Stimulated activated CD4-positive, alpha-beta T cell treated with anti-CD3 and anti-CD28 coated beads, TNF-alpha, amount 100 ng/mL, for 24 hours (primary cell): ENCODE data around the gene ADD3.

Experiments
- DNase-seq, 3 experiments: peaks; one replicate each; pipeline ENCODE4 v3.0.0-alpha.2; 2020; ENCODE audit warnings: low read depth in 3 of 3

Gene ADD3

DNA sequence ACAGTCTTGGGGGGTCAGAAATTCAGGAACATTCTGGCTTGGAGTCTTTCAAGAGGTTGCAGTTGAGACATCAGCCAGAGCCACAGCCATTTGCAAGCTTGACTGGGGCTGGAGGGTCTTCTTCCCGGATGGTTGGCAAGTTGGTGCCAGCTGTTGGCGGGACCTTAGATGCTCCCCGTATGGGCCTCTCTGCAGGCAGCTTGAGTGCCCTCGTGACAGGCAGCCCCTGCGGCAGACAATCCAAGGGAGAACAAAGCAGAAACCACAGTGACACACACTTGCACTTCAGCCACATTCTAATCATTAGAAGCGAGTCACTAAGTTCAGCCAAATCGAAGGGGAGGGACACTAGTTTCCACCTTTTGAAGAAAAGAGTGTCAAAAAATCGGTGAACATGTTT is 140.2 kb downstream of the ADD3 start:
- no peak for DNase-seq

DNA sequence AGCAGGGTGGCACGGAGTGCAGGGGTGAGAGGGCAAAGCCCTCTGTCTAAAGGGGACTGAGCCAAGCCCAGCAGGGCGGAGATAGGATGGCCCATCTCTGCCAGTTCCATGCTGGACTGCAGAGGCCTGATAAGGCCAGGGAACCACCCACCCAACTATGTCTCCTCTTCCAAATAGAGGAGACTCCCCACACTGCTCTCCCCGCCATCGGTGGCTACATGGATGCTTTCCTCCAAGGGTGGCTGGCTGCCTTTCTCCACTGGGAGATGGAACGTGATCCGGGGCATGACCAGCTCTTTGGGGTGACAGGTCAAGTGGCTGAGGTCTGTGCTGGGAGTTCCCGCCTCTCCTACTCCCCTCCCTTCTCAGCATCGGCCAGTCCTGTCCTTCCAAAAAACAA is 141.5 kb downstream of the ADD3 start:
- no peak for DNase-seq

DNA sequence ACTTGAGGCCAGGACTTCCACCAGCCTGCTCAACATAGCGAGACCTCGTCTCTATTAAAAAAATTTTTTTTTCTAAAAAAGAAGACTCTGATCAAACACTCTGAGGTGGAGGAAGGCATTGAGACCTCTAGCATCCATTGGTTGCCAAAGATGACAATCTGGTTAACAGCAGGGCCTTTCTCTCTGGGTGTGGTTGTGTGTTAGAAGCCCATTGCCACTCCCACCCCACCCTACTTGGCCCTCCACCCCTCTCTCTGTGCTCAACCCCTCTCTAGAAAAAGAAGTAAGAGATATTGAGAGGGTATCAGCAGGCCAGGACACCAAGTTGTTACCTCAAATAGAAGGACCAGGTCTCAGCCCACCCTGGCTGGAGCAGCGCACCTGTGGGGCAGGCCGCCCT is 142.3 kb downstream of the ADD3 start:
- no peak for DNase-seq

DNA sequence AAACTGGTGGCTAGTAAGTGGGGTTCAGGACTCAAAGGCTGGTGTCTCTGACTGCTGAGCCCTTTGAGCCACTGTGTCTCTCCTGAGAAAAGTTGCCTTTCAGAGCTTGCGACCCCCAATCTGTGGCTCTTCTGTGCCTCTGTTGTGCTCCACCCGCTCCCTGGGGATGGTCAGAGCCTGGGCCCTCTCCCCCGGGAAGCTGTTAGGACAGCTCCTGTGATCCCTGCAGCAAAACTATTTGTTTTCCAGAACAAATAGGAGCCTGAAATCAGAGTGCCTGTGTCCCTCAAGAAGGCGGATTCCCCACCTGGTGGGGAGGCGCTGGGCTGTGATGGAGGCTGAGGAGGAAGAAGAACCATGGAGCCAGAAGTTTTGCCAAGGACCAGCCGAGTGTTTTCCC is 143.2 kb downstream of the ADD3 start:
- DNase-seq, result no peak

DNA sequence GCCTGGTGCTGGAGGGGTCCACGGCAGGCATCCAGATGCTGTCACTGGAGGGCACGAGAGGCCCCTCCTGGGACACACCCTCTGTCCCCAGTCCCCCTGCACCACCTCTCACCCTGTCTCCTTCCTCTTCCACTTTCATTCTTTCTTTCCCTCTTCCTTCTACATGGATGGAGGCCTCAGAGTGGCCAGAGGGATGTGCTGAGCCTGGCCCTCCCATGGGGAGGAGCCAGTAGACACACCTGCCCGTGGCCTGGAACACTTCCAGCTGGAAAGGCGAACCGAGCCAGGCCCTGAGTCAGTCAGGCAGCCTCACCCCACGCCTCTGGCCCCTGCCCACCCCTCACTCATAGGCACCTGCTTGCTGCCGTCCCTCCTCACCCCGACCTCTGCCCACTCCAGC is 143.7 kb downstream of the ADD3 start:
- no peak for DNase-seq

DNA sequence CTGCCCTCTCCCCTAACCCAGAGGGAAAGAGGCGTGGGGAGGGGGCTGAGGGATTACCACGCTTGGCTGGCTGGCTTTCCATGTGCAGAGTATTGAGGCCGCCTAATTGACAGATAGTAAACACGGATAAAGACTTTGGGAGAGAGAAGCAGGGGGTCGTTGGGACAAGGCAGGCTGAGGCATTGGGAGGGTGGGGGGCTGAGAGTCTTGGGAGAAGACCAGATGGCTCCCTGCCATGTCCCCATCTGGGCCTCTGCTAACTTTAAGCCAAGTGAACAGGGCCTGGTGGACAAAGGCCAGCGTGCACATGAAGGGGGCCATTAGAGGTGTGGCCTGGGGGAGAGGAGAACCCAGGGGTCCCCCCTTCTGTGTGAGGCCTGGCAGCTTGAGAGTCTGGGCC is 144.2 kb downstream of the ADD3 start:
- DNase-seq, result no peak

DNA sequence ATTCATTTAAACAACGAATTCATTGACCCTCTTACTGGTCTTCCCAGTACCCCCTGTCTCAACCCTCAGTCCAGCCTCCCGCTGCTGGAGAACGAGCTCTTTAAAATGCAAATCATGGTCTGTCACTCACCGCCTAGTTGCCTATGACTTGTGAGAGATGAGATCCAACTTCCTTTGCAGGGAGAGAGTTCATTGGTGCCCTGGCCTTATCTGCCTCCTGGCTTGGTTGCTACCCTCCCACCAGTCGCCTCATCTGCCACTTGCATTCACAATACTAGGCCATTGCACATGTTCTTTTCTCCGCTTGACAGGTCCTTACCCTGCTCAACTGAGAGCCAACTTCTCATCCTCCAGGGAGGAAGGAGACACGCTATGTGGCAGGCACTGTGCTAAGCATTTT is 145.6 kb downstream of the ADD3 start:
- no peak for DNase-seq

DNA sequence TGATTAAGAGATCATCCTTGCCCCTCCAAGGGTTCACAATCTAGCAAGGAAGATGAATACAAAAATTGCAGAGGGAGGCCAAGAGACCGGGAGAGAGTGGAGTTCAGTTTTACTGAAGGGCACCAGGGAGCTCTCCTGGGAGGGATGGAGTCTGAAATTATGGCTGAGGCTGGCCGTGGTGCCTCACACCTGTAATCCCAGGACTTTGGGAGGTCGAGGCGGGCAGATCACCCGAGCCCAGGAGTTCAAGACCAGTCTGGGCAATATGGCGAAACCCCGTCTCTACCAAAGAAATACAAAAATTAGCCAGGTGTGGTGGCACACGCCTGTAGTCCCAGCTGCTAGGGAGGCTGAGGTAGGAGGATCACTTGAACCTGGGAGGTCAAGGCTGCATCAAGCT is 148.3 kb downstream of the ADD3 start:
- no peak for DNase-seq

DNA sequence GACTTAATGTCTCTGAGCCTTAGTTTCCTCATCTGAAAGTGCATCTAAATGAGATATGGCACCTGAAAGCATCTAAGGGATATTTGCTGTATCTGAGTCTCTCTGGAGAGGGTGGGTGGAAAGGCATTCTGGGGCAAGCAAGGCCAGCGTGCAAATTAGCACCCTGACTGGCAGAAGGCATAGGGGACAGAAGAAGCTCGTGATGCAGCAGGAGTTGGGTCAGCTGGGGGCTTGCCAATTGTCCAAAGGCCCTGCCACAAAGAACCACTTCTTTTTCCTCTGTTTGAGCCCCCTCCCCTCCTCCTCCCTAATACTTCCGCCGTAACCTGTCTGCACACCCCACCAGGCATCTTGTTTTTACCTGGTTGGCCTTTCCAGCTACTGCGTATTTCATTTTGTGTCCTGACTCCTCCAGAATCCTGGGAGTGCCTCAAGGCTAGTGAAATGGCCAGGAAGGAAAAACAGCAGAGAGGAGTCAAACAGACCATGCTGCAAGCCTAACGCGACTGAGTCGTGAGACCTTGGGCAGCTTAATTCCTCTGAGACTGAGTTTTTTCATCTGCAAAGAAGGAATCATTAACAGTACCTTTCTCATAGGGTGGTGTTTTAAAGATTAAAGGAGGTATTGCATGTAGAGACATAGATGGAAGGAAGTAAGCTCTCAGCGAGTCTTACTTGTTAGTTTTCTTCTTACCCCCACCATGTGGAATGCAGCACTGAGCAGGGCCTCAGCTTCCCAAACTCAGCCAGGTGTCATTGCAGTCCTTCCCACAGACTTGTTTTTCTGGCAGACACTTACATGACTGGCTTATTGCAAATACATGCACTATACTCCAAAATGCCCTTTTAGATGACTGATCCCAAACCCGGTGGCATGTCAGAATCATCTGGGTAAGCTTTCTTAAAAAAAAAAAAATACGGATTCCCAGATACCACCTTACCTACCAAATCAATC is 150.5 kb downstream of the ADD3 start:
- DNase-seq, result no peak

DNA sequence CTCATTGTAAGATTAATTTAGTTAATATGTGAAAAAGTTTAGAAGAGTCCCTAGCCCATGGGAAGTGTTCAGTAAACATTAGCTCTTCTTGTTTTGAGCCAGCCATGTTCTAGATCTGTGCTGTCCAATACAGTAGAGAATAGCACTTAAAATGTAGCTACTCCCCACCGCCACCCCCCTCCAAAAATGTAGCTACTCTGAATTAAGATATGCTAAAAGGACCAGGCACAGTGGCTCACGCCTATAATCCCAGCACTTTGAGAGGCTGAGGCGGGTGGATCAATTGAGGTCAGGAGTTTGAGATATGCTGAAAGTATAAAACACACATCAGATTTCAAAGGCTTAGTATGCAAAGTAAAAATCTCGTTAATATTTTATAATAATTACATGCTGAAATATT is 152.3 kb downstream of the ADD3 start:
- no peak for DNase-seq

DNA sequence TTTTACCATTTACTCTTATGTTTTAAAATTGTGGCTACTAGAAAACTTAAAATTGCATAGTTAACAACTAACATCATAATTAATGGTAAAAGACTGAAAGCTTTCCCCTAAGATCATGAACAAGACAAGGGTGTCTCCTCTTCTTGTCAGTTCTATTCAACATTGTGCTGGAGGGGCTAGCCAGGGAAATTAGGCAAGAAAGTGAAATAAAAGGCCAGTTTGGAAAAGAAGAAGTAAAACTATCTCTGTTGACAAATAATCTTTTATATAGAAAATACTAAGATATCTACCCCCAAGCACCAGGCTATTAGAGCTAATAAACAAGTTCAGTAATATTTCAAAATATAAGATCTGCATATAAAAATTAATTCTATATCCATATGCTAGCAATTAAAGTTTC is 152.7 kb downstream of the ADD3 start:
- no peak for DNase-seq

DNA sequence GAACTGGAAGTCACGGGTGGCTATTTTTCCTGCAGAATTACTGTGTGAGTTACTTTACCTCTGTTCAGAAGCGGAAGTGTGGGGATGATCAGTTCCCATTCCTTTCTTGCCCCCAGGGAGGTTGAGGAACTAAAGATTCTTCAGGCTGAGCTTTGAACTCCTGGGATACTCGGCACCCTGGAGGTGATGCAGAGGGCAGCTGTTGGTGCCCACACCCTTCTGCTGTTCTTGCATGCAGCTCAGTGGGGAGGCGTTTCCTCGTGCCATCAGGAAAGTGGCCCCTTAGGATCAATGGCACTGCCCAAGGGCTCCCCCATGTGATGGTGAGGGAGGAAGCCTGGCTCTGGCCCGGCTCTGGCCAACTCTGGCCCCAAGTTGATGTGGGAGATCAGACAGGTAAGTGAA is 155.0 kb downstream of the ADD3 start:
- no peak for DNase-seq

DNA sequence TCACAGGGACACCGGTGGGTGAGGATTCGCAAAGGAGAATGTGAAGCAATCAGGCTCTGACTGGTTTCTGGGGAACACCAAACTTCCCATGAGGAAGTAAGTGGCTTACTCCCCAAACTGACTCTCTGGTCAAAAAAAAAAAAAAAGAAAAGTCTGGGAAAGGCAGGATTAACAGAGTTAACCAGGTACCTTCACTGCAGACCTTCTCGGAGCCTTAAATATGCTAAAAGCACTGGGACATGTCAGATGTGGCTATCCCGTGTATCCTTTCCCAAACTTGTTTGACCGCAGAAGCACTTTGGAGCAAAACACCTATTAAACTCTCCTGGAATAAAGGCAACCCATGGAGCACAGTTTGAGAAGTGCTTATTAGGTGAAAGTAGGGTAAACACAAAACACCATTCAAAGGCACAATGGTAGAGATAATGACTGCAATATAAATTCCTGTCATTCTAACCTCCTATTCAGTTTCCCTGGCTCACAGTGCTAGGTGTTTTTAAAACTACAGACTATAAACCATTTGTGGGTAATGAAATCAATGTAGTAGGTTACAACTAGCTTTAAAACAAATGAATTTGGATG is 155.5 kb downstream of the ADD3 start:
- no peak for DNase-seq

DNA sequence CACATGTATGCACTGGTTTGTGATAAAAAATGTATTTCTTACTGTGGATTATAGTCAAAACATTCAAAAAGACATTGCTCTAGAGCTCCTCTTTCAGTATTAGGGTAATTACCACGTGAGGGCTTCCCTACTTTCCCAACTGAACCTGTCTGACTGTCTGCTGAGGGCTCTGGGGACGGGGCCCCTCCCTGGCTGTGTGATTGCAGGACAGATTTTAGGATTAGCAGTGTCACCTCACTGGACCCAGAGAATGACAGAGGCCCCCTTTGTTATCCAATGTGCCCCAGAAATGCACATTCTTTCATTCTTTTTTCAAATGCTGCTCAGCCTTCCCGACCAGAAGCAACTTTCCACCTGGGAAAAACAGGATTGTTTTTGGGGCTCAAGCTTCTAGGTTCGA is 156.1 kb downstream of the ADD3 start:
- no peak for DNase-seq

DNA sequence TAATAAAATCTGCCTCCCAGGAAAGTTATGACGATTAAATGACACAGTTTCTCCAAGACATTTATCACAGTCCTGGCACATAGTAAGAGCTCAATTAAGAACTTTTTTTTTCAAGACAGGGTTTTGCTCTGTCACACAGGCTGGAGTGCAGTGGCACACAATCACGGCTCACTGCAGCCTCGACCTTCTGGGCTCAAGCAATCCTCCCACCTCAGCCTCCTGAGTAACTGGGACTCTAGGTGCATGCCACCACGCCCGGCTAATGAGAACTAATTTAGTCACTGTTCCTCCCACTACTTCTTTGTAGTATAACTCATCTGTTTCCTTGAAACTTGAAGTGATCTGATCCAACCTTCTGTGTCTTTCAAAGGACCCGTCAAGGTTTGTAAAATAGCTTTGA is 157.5 kb downstream of the ADD3 start:
- peak in 1 of 3 experiments; percentile 7 for DNase-seq

DNA sequence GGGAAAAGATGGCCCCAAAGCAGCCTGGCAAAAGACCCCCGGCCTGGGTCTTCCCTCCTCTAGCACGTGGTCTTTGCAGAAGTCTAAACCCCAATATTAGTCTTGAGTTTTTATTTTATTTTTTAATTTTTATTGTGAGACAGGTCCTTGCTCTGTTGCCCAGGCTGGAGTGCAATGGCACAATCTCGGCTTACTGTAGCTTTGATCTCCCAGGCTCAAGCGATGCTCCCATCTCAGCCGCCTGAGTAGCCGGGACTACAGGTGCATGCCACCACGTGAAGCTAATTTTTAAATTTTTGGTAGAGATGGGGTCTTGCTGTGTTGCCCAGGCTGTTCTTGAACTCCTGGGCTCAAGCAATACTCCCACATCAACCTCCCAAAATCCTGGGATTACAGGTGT is 159.4 kb downstream of the ADD3 start:
- no peak for DNase-seq

DNA sequence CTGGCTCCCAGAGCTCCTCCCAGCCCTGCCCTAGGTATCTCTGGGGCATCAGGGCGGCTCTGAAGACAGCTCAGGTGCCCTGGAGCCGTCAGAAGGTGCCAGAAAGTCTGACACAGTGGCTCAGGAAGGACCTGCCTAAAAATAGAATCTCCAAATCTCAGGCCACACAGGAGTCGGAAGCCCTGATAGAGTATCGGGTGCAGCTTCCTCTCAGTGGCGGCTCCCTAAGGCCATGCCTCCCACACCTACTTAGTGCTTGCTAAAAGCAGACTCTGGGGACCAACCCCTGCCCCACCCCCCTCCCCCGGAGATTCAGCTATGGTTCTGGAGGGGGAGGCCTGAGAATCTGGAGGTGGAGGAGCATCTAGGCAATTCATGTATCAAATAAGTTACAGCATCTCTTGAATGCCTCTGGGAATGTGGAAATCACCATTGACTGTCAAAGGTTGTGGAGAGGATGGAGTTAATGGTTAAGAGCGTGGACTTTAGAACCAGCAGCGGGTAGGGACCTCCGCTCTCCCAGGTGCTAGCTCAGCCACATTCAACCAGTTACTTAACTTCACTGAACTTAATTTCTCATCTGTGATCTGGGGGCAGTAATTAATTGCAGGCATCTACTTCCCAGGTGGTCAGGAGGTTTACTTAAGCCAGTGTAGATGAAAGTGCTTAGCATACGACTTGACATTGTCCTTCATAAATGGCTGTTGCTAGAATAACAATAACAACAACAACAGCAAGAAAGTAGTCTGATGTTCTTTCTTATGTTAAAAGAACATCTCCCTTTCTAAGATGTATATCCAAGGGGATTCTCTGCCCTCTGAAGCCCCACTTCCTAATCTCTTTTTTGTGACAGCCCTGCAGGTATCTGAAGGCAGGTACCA is 161.1 kb downstream of the ADD3 start:
- DNase-seq, result no peak

DNA sequence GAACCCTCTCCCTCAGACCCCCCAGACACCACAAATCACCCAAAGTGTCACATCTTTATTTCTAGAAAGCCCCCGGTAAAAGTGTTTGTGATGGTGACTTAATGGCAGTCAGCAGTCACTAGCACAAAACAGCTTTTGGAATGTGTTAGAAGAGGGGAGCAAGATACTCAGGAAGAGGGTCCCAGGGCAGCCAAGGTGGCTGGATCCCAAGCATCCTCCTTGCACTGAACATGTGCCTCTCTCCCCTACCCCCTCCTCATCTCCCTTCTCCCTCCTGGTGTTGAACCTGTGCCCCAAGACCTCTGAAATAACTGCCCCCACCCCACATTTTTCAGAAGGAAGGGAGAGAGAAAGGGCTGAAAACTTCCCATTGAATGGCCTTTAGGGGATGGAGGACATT is 161.8 kb downstream of the ADD3 start:
- DNase-seq, result no peak

DNA sequence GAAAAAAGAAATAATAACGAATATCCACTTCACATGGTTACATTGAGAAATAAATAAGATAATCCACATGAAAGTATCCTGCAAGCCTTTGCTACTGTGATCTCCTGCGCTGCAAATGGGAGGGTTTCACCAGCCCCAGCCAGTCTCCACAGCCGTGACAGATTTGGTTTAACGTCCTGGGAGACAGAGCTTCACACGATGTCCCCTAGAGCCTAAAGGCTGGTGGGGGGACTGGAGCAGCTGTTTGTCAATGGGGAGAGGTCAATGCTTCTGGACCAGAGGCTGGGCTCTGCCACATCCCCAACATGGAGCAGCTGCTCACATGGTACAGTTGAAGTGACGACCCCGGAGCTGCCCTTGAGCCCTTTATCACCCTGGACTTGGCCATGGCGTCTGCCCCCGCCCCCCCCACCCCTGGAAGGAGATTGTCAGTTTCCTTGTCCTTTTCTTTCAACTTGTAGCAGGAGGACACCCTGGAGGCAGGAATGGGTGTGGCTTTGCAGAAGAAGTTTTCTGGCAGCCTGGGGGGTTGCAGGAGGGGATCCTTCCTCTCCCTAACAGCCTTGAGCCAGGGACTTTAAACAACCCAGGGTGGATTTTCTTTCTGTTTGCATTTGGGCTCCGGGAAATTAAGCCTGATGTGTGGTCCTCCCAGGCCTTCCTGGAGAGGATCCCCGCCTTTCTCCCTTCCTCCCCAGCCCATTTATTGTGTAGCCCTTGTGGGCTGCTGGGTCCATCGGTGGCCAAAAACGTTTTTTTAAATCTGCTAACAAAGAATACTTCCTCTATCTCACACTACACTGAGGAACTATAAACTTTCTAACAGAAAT is 162.6 kb downstream of the ADD3 start:
- no peak for DNase-seq

DNA sequence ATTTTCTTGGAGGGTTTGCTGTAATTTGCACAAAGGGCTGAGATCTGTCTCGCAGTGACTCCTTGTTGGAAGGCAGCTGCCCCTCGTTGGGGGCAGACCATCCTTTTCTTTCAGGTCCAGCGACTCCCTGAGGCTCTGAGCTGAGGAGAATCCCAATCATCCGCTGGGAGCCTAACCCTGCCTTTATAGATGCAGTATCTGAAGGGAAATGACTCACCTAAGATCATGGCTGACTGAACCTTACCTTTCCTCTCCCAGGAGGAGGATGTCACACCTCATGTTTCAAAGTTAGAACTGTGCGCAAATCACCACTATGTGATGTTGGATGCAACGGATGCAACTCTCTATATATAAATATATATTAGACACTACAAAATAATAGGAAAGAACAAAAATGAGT is 163.2 kb downstream of the ADD3 start:
- DNase-seq, result no peak

DNA sequence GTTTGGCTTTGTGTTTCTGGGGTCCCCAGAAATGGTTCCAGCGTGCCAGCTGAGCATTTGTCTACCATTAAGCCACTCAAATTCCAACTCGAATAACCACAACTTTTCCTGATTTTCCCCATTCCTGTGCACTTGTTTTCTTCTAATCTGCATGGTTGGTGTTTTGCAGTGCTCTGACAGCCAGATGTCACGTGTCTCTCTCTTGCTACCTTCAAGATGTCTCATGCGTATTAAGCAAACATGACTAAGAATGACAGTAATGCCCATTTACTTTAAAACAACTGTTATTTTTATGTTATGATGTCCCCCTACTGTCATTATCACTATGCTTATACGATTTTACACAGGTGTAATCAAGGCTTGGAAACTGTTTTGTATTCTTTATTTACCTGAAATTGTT is 164.4 kb downstream of the ADD3 start:
- no peak for DNase-seq

DNA sequence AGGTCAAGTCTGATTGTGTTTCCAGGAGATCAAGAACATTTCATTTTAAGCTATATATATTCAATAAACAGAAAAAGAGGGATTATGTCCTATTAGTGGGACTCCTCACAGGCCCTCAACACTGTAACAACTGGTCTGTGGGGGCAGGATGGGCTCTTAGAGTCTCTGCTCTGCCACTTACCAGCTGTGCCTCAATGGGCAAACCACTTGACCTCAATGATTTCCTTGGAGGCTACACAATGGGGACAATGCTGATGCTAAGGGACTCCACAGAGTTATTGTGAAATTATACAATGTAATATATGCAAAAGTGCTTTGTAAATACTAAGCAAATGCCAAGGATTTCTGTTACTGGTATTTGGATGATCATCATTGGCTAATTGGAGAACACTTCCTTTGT is 166.4 kb downstream of the ADD3 start:
- DNase-seq, result no peak
